Endothelial cell of umbilical vein (primary cell): ENCODE data around the gene CCDC124.

Source experiments
- CTCF ChIP-seq, 2 donors: IDR thresholded peaks; 1 replicate in 1 of 2; 2 replicates in 1 of 2; pipeline ENCODE4 v1.5.1; 2011; ENCODE audit warnings: low read length in 2 of 2, mild to moderate bottlenecking in 2 of 2, moderate library complexity in 2 of 2, control low read depth in 1 of 2, inconsistent platforms in 1 of 2, low read depth in 1 of 2; ENCODE audit not compliant: insufficient read depth in 1 of 2; ENCODE audit errors: extremely low read depth in 1 of 2
- EZH2 ChIP-seq: IDR thresholded peaks from 2 replicates; pipeline ENCODE4 v1.6.1; 2012; ENCODE audit warnings: borderline replicate concordance, low read depth, mild to moderate bottlenecking, moderate library complexity, low read length, inconsistent platforms; ENCODE audit not compliant: severe bottlenecking
- FOS ChIP-seq: IDR thresholded peaks from 2 replicates; pipeline ENCODE4 v1.6.1; 2011; ENCODE audit warnings: mild to moderate bottlenecking, low read length, moderate library complexity, borderline replicate concordance; ENCODE audit not compliant: insufficient read depth
- GATA2 ChIP-seq: IDR thresholded peaks from 2 replicates; pipeline ENCODE4 v1.7.0; 2011; ENCODE audit warnings: low read depth, mild to moderate bottlenecking, moderate library complexity, mixed read lengths, low read length; ENCODE audit not compliant: insufficient read length, insufficient read depth
- JUN ChIP-seq: IDR thresholded peaks from 2 replicates; pipeline ENCODE4 v1.6.1; 2011; ENCODE audit warnings: borderline replicate concordance, low read depth; ENCODE audit not compliant: insufficient read length, insufficient read depth
- MAX ChIP-seq: IDR thresholded peaks from 2 replicates; pipeline ENCODE4 v1.6.1; 2011; ENCODE audit not compliant: insufficient read depth, insufficient read length
- MYC ChIP-seq: IDR thresholded peaks from one replicate; pipeline ENCODE4 v1.6.1; 2011; ENCODE audit warnings: mild to moderate bottlenecking, low read depth, low read length
- POLR2A ChIP-seq: IDR thresholded peaks from 2 replicates; pipeline ENCODE4 v1.6.1; 2012; ENCODE audit warnings: low read depth, mild to moderate bottlenecking, control low read depth, low read length
- POLR2AphosphoS5 ChIP-seq: IDR thresholded peaks from 2 replicates; pipeline ENCODE4 v1.6.1; 2012; ENCODE audit warnings: low read depth, mild to moderate bottlenecking, control low read depth, low read length, moderate library complexity; ENCODE audit not compliant: insufficient read depth

- TF ChIP-seq EZH2 = no peak
- no peak for TF ChIP-seq POLR2A
- no peak for TF ChIP-seq CTCF (IDR thresholded peaks at IDR 0.05; ENCODE audit: extremely low read depth in 1 of 2, insufficient read depth in 1 of 2, low read depth in 1 of 2, low read length in 2 of 2)
- TF ChIP-seq POLR2AphosphoS5 = no peak
- TF ChIP-seq MAX = no peak
- TF ChIP-seq JUN = no peak
- TF ChIP-seq FOS = no peak
- no peak for TF ChIP-seq MYC
- TF ChIP-seq GATA2 = no peak
Measured at GRCh38 chr19:17942181-17942580, 9.4 kb downstream of the CCDC124 start.
